Progenitor cell of endocrine pancreas (in vitro differentiated cells): ENCODE data around the gene CSMD2. TPM values are rescaled to one million over a fixed set of nuclear protein-coding genes. Genes with fewer than 3 reads are reported as not detected.

Experiments used
- DNase-seq: peaks from one replicate; pipeline ENCODE4 v3.0.0; 2021; ENCODE audit warnings: low spot score; ENCODE audit not compliant: unreplicated experiment
- H3K27ac Mint-ChIP-seq: 2 replicates; pipeline ENCODE4 v1.8.0; 2021; ENCODE audit warnings: mild to moderate bottlenecking, moderate library complexity, mixed read lengths
- H3K27me3 Mint-ChIP-seq: 2 replicates; pipeline ENCODE4 v1.8.0; 2021; ENCODE audit warnings: mixed read lengths
- H3K36me3 Mint-ChIP-seq: 2 replicates; pipeline ENCODE4 v1.8.0; 2022; ENCODE audit warnings: mixed read lengths; ENCODE audit not compliant: insufficient read depth
- H3K4me1 Mint-ChIP-seq: 2 replicates; pipeline ENCODE4 v1.8.0; 2021; ENCODE audit warnings: low read depth, mixed read lengths
- H3K4me3 Mint-ChIP-seq: 2 replicates; pipeline ENCODE4 v1.8.0; 2021; ENCODE audit warnings: low read depth, mild to moderate bottlenecking, moderate library complexity, mixed read lengths
- H3K9me3 Mint-ChIP-seq: 2 replicates; pipeline ENCODE4 v1.8.0; 2021; ENCODE audit warnings: low read depth, mixed read lengths
- CTCF ChIP-seq: fragments of 200-600 bp; sonication (generic); IDR thresholded peaks from one replicate; pipeline ENCODE4 v1.5.0; 2021; ENCODE audit warnings: antibody characterized with exemption, mild to moderate bottlenecking; ENCODE audit not compliant: unreplicated experiment
- total RNA-seq: library from RNA; stranded (reverse); gene quantifications from 2 replicates; pipeline ENCODE4 v1.2.1, GENCODE V29; 2021

The CSMD2 gene
- total RNA-seq, 1 donor from 2014 or later = 0.38 TPM

GRCh38 chr1:33820804-33821203 is 344.2 kb downstream of the CSMD2 start:
- Mint-ChIP-seq H3K27me3 (peaks cover 28% of the 10 kb centered on the region), H3K4me3 (no peak overlapping the region), H3K27ac (no peak overlapping the region), H3K9me3 (no peaks in the 10 kb centered on the region), H3K4me1 (no peaks in the 10 kb centered on the region), H3K36me3 (no peaks in the 10 kb centered on the region)
- TF ChIP-seq CTCF = no peak
- DNase-seq = no peak

GRCh38 chr1:33819913-33820311 is 345.1 kb downstream of the CSMD2 start:
- TF ChIP-seq CTCF = no peak
- Mint-ChIP-seq H3K27ac (no peak overlapping the region), H3K4me3 (no peak overlapping the region), H3K27me3 (peaks cover 22% of the 10 kb centered on the region), H3K4me1 (no peaks in the 10 kb centered on the region), H3K36me3 (no peaks in the 10 kb centered on the region), H3K9me3 (no peaks in the 10 kb centered on the region)
- DNase-seq = no peak

DNA sequence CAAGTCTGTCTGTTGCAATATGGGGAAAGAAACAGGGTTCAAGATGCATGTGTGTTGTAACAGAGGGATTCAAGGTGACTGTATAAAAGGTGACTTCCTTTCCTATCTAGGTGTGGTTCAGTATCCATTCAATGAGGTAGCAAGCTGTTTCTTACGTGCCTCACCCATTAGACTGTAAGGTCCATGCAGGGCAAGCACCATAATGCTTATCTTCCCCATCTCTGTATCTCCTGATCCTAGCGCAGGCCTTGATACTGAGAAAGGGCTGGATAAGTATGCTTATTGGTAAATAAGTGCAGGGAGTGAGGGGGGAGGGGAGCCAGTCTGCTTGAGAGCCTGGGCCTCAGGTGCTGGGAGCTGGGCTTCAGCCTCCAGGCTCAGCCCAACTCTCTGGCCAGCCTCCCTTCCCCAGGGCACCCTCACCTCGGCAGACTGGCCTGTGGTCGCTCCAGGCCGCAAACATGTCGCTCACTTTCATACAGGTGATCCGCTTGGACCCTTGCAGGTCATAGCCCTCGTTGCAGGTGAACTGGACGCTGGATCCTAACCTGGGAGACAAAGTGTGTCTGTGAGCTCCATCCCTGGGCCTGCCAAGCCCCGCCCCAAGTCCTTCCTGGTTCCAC is 345.6 kb downstream of the CSMD2 start:
- H3K36me3 Mint-ChIP-seq = no peaks in the 10 kb centered on the region
- H3K27ac Mint-ChIP-seq = no peak overlapping the region
- H3K9me3 Mint-ChIP-seq = no peaks in the 10 kb centered on the region
- peaks cover 21% of the 10 kb centered on the region for H3K27me3 Mint-ChIP-seq
- no peaks in the 10 kb centered on the region for H3K4me1 Mint-ChIP-seq
- TF ChIP-seq CTCF = no peak
- H3K4me3 Mint-ChIP-seq = no peak overlapping the region
- DNase-seq = no peak

GRCh38 chr1:33818071-33818470 is 347.0 kb downstream of the CSMD2 start:
- Mint-ChIP-seq H3K4me1 (no peaks in the 10 kb centered on the region), H3K36me3 (no peaks in the 10 kb centered on the region), H3K27ac (no peak overlapping the region), H3K4me3 (no peak overlapping the region), H3K27me3 (peaks cover 19% of the 10 kb centered on the region), H3K9me3 (no peaks in the 10 kb centered on the region)
- DNase-seq = no peak
- no peak for TF ChIP-seq CTCF

- DNase-seq = no peak
- no peak overlapping the region for H3K27ac Mint-ChIP-seq
- H3K4me1 Mint-ChIP-seq = no peaks in the 10 kb centered on the region
- no peak for TF ChIP-seq CTCF
- H3K36me3 Mint-ChIP-seq = no peaks in the 10 kb centered on the region
- no peaks in the 10 kb centered on the region for H3K9me3 Mint-ChIP-seq
- H3K27me3 Mint-ChIP-seq = peaks cover 10% of the 10 kb centered on the region
- no peak overlapping the region for H3K4me3 Mint-ChIP-seq
These were observed 350.0 kb downstream of the CSMD2 start for GRCh38 chr1:33815061-33815460.
